Measurements from ENCODE around the gene SPDYE2B. TPM values are rescaled to one million over a fixed set of nuclear protein-coding genes. Genes with fewer than 3 reads are reported as not detected.
A peak's percentile ranks its signal among the peaks of the same experiment; 100 is the strongest.
"Not testable (repeated sequence)": the region's sequence is repeated elsewhere in the genome, so short reads cannot be mapped to it uniquely, and the experiment has no call there.

SPDYE2B gene
- total RNA-seq, 2 donors from 2014 or later, result not detected

- not testable (repeated sequence) for H3K36me3 Mint-ChIP-seq (ENCODE audit: low read depth); H3K4me3 ChIP-seq (ENCODE audit: low read length); H3K27me3 ChIP-seq (ENCODE audit: control insufficient read depth, insufficient read depth, low read length, poor library complexity, severe bottlenecking); H3K27ac Mint-ChIP-seq; H3K9ac ChIP-seq (ENCODE audit: extremely low read depth, low read length, poor library complexity, severe bottlenecking); H3K9me3 ChIP-seq (ENCODE audit: control insufficient read depth, low read length); DNase-seq; H3K4me3 Mint-ChIP-seq; H3K27me3 Mint-ChIP-seq (ENCODE audit: insufficient read depth); H3K4me1 ChIP-seq (ENCODE audit: control insufficient read depth, insufficient read depth, low read length); H3K4me1 Mint-ChIP-seq; H3K27ac ChIP-seq (ENCODE audit: low read depth, low read length); H3K9me3 Mint-ChIP-seq; H3K36me3 ChIP-seq (ENCODE audit: control insufficient read depth, insufficient read depth, low read length)
- WGBS, 2 experiments (ENCODE audit: insufficient coverage in 1 of 2, insufficient read length in 1 of 2), result no CpG with 5 or more reads among the region's 30 CpGs
Measured at GRCh38 chr7:102611013-102611674, 39.0 kb upstream of the SPDYE2B start.

- not testable (repeated sequence) for H3K4me1 Mint-ChIP-seq; H3K9me3 Mint-ChIP-seq; H3K27me3 ChIP-seq (ENCODE audit: control insufficient read depth, insufficient read depth, low read length, poor library complexity, severe bottlenecking); H3K4me1 ChIP-seq (ENCODE audit: control insufficient read depth, insufficient read depth, low read length); H3K36me3 ChIP-seq (ENCODE audit: control insufficient read depth, insufficient read depth, low read length); H3K27me3 Mint-ChIP-seq (ENCODE audit: insufficient read depth); H3K36me3 Mint-ChIP-seq (ENCODE audit: low read depth); H3K4me3 Mint-ChIP-seq; H3K27ac Mint-ChIP-seq; H3K4me3 ChIP-seq (ENCODE audit: low read length); H3K9me3 ChIP-seq (ENCODE audit: control insufficient read depth, low read length); H3K9ac ChIP-seq (ENCODE audit: extremely low read depth, low read length, poor library complexity, severe bottlenecking)
- DNase-seq, result peak; percentile 72
- 41 to 66% methylated on average over 4 to 7 of the region's 10 CpGs for WGBS, 2 experiments (ENCODE audit: insufficient coverage in 1 of 2, insufficient read length in 1 of 2)
- H3K27ac ChIP-seq (ENCODE audit: low read depth, low read length), result peak overlapping the region; percentile 40
Measured at GRCh38 chr7:102611675-102612325, 38.3 kb upstream of the SPDYE2B start.

DNA sequence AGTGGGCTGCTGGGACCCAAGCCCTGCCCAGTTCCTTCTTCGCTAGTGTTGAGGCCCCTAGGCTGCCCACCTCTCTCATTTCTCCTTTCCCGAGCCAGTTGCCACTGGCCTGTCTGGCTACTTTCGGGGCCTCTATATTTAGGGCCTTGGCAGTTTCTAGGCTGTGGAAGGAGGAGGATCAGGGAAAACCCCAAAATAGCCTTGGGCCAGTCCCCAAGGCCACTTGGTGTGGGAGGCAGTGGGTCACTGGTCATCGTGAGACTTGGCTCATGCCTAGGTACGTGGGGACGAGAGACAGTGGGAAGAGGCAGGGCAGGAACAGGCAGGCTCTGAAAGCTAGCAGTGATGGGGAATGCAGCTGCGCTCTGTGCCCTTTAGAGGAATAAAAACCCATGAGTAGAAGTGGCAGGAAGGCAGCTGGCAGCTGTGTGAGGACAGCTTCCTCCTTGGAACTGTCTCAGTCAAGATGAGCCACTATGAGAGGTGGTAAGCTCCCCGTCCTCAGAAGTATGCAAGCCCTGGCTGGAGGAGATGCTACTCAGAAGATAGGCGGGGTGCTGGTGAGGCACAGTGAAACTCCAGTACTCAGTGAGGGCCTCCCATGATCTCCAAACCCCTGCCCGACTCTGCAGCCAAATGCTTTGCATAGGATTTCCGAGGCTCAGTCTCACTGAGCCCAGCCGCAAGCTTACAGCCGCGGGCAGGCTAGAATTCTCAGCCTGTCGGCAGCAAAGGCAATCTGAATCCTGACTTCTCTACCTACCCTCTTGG, 36.4 kb upstream of the SPDYE2B start:
- H3K4me3 Mint-ChIP-seq; H3K27ac Mint-ChIP-seq; H3K27me3 ChIP-seq (ENCODE audit: control insufficient read depth, insufficient read depth, low read length, poor library complexity, severe bottlenecking); H3K9me3 ChIP-seq (ENCODE audit: control insufficient read depth, low read length); H3K9ac ChIP-seq (ENCODE audit: extremely low read depth, low read length, poor library complexity, severe bottlenecking); DNase-seq; H3K4me1 Mint-ChIP-seq; H3K36me3 Mint-ChIP-seq (ENCODE audit: low read depth); H3K4me3 ChIP-seq (ENCODE audit: low read length); H3K4me1 ChIP-seq (ENCODE audit: control insufficient read depth, insufficient read depth, low read length); H3K27me3 Mint-ChIP-seq (ENCODE audit: insufficient read depth); H3K9me3 Mint-ChIP-seq; H3K36me3 ChIP-seq (ENCODE audit: control insufficient read depth, insufficient read depth, low read length); H3K27ac ChIP-seq (ENCODE audit: low read depth, low read length): not testable (repeated sequence)
- WGBS, 2 experiments (ENCODE audit: insufficient coverage in 1 of 2, insufficient read length in 1 of 2), result 90% methylated on average over 2 of the region's 15 CpGs; no CpG with 5 or more reads in 1 of the 2 experiments

- not testable (repeated sequence) for H3K27me3 Mint-ChIP-seq (ENCODE audit: insufficient read depth); H3K9me3 Mint-ChIP-seq; H3K9me3 ChIP-seq (ENCODE audit: control insufficient read depth, low read length); H3K4me3 ChIP-seq (ENCODE audit: low read length); H3K36me3 ChIP-seq (ENCODE audit: control insufficient read depth, insufficient read depth, low read length); H3K9ac ChIP-seq (ENCODE audit: extremely low read depth, low read length, poor library complexity, severe bottlenecking); H3K36me3 Mint-ChIP-seq (ENCODE audit: low read depth); H3K4me1 Mint-ChIP-seq; DNase-seq; H3K4me1 ChIP-seq (ENCODE audit: control insufficient read depth, insufficient read depth, low read length); H3K27ac ChIP-seq (ENCODE audit: low read depth, low read length); H3K27ac Mint-ChIP-seq; H3K4me3 Mint-ChIP-seq; H3K27me3 ChIP-seq (ENCODE audit: control insufficient read depth, insufficient read depth, low read length, poor library complexity, severe bottlenecking)
- no CpG with 5 or more reads among the region's 4 CpGs for WGBS, 2 experiments (ENCODE audit: insufficient coverage in 1 of 2, insufficient read length in 1 of 2)
Measured at GRCh38 chr7:102614346-102614697, 35.8 kb upstream of the SPDYE2B start.

- not testable (repeated sequence) for H3K27ac Mint-ChIP-seq; H3K27ac ChIP-seq (ENCODE audit: low read depth, low read length); H3K9ac ChIP-seq (ENCODE audit: extremely low read depth, low read length, poor library complexity, severe bottlenecking); H3K27me3 ChIP-seq (ENCODE audit: control insufficient read depth, insufficient read depth, low read length, poor library complexity, severe bottlenecking); H3K27me3 Mint-ChIP-seq (ENCODE audit: insufficient read depth); DNase-seq; H3K9me3 Mint-ChIP-seq; H3K36me3 Mint-ChIP-seq (ENCODE audit: low read depth); H3K4me3 ChIP-seq (ENCODE audit: low read length); H3K9me3 ChIP-seq (ENCODE audit: control insufficient read depth, low read length); H3K4me3 Mint-ChIP-seq; H3K4me1 ChIP-seq (ENCODE audit: control insufficient read depth, insufficient read depth, low read length); H3K4me1 Mint-ChIP-seq; H3K36me3 ChIP-seq (ENCODE audit: control insufficient read depth, insufficient read depth, low read length)
- WGBS, 2 experiments (ENCODE audit: insufficient coverage in 1 of 2, insufficient read length in 1 of 2), result no CpG with 5 or more reads among the region's 3 CpGs
Measured at GRCh38 chr7:102614873-102615272, 35.2 kb upstream of the SPDYE2B start.

DNA sequence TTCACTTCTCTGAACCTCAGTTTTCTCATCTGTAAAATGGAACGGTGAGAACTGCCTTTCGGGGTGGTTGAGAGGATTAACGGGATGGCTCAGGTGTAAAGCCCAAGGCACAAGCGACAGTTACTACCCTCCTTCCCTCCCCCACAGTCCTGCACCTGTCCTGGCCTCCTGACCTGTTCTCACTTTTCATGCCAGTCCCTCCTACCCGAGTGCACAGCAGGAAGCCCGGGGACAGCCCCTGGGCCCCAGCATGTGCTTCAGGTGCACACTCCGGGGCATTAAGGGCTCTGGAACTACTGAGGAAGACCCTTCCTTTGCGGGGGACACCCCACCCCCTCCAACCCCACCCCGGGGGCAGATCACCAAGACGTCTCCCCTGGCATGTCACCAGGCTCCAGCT, 34.2 kb upstream of the SPDYE2B start:
- DNase-seq; H3K36me3 Mint-ChIP-seq (ENCODE audit: low read depth); H3K27ac Mint-ChIP-seq; H3K27me3 ChIP-seq (ENCODE audit: control insufficient read depth, insufficient read depth, low read length, poor library complexity, severe bottlenecking); H3K9me3 ChIP-seq (ENCODE audit: control insufficient read depth, low read length); H3K9me3 Mint-ChIP-seq; H3K9ac ChIP-seq (ENCODE audit: extremely low read depth, low read length, poor library complexity, severe bottlenecking); H3K36me3 ChIP-seq (ENCODE audit: control insufficient read depth, insufficient read depth, low read length); H3K27ac ChIP-seq (ENCODE audit: low read depth, low read length); H3K27me3 Mint-ChIP-seq (ENCODE audit: insufficient read depth); H3K4me3 Mint-ChIP-seq; H3K4me1 ChIP-seq (ENCODE audit: control insufficient read depth, insufficient read depth, low read length); H3K4me3 ChIP-seq (ENCODE audit: low read length); H3K4me1 Mint-ChIP-seq: not testable (repeated sequence)
- no CpG with 5 or more reads among the region's 10 CpGs for WGBS, 2 experiments (ENCODE audit: insufficient coverage in 1 of 2, insufficient read length in 1 of 2)
